ENCODE measurements around the gene NCK1.

- no peak for TF ChIP-seq POLR2AphosphoS5 (IDR thresholded peaks at IDR 0.05; ENCODE audit: borderline replicate concordance, low read depth, low read length)
- TF ChIP-seq EZH2 (IDR thresholded peaks at IDR 0.05) = no peak
Measured at GRCh38 chr3:136942803-136943202, 80.8 kb downstream of the NCK1 start.

All from SK-N-MC (cell line).